Measurements from ENCODE around the gene KCNMB2.

KCNMB2 gene

GRCh38 chr3:178685591-178685906 lies 149.3 kb downstream of the KCNMB2 start:
- no peak for DNase-seq (ENCODE audit: extremely low read depth in 1 of 2, low read depth in 1 of 2)

- DNase-seq (ENCODE audit: extremely low read depth in 1 of 2, low read depth in 1 of 2), result no peak
Observed at GRCh38 chr3:178686826-178687225, 150.6 kb downstream of the KCNMB2 start.

- DNase-seq (ENCODE audit: extremely low read depth in 1 of 2, low read depth in 1 of 2), result no peak
Observed at GRCh38 chr3:178690571-178690970, 154.3 kb downstream of the KCNMB2 start.

- no peak for DNase-seq (ENCODE audit: extremely low read depth in 1 of 2, low read depth in 1 of 2)
Observed at GRCh38 chr3:178699364-178699763, 163.1 kb downstream of the KCNMB2 start.

GRCh38 chr3:178699810-178700209 lies 163.6 kb downstream of the KCNMB2 start:
- no peak for DNase-seq (ENCODE audit: extremely low read depth in 1 of 2, low read depth in 1 of 2)

- no peak for DNase-seq (ENCODE audit: extremely low read depth in 1 of 2, low read depth in 1 of 2)
Observed at GRCh38 chr3:178703268-178703975, 167.2 kb downstream of the KCNMB2 start.

- DNase-seq (ENCODE audit: extremely low read depth in 1 of 2, low read depth in 1 of 2), result no peak
Observed at GRCh38 chr3:178705925-178706324, 169.7 kb downstream of the KCNMB2 start.

- no peak for DNase-seq (ENCODE audit: extremely low read depth in 1 of 2, low read depth in 1 of 2)
Observed at GRCh38 chr3:178706411-178706810, 170.2 kb downstream of the KCNMB2 start.

GRCh38 chr3:178707311-178708031 lies 171.2 kb downstream of the KCNMB2 start:
- no peak for DNase-seq (ENCODE audit: extremely low read depth in 1 of 2, low read depth in 1 of 2)

GRCh38 chr3:178709051-178709450 lies 172.8 kb downstream of the KCNMB2 start:
- no peak for DNase-seq (ENCODE audit: extremely low read depth in 1 of 2, low read depth in 1 of 2)

- DNase-seq (ENCODE audit: extremely low read depth in 1 of 2, low read depth in 1 of 2), result no peak
Observed at GRCh38 chr3:178711753-178712152, 175.5 kb downstream of the KCNMB2 start.

- no peak for DNase-seq (ENCODE audit: extremely low read depth in 1 of 2, low read depth in 1 of 2)
Observed at GRCh38 chr3:178712247-178712646, 176.0 kb downstream of the KCNMB2 start.

GRCh38 chr3:178714925-178715832 lies 178.9 kb downstream of the KCNMB2 start:
- no peak for DNase-seq (ENCODE audit: extremely low read depth in 1 of 2, low read depth in 1 of 2)

GRCh38 chr3:178718995-178719635 lies 182.9 kb downstream of the KCNMB2 start:
- no peak for DNase-seq (ENCODE audit: extremely low read depth in 1 of 2, low read depth in 1 of 2)

- no peak for DNase-seq (ENCODE audit: extremely low read depth in 1 of 2, low read depth in 1 of 2)
Observed at GRCh38 chr3:178732824-178733223, 196.6 kb downstream of the KCNMB2 start.

- DNase-seq (ENCODE audit: extremely low read depth in 1 of 2, low read depth in 1 of 2), result no peak
Observed at GRCh38 chr3:178735032-178735674, 198.9 kb downstream of the KCNMB2 start.

- DNase-seq (ENCODE audit: extremely low read depth in 1 of 2, low read depth in 1 of 2), result no peak
Observed at GRCh38 chr3:178736300-178736699, 200.1 kb downstream of the KCNMB2 start.

- no peak for DNase-seq (ENCODE audit: extremely low read depth in 1 of 2, low read depth in 1 of 2)
Observed at GRCh38 chr3:178739720-178740119, 203.5 kb downstream of the KCNMB2 start.

GRCh38 chr3:178741020-178741419 lies 204.8 kb downstream of the KCNMB2 start:
- no peak for DNase-seq (ENCODE audit: extremely low read depth in 1 of 2, low read depth in 1 of 2)

- no peak for DNase-seq (ENCODE audit: extremely low read depth in 1 of 2, low read depth in 1 of 2)
Observed at GRCh38 chr3:178743297-178743696, 207.1 kb downstream of the KCNMB2 start.

Measured in activated CD8-positive, alpha-beta memory T cell treated with anti-CD3 and anti-CD28 coated beads for 1 hour (primary cell).